HG03139 (cell line): ENCODE measurements around the gene BTNL9.
"Not testable (repeated sequence)": the region's sequence is repeated elsewhere in the genome, so short reads cannot be mapped to it uniquely, and the experiment has no call there.

ENCODE experiments used
- ATAC-seq: cut with Tn5 transposase; IDR thresholded peaks from one replicate; pipeline ENCODE4 v1.9.1; 2021; ENCODE audit not compliant: unreplicated experiment

Gene BTNL9

GRCh38 chr5:181042722-181043121, 2.7 kb downstream of the BTNL9 start:
- ATAC-seq: no peak

GRCh38 chr5:181043285-181044092, 3.4 kb downstream of the BTNL9 start:
- no peak for ATAC-seq

- no peak for ATAC-seq
These were observed 4.1 kb downstream of the BTNL9 start for GRCh38 chr5:181044093-181044599.

- ATAC-seq: no peak
These were observed 4.7 kb downstream of the BTNL9 start for GRCh38 chr5:181044662-181045305.

- ATAC-seq: no peak
These were observed 5.2 kb downstream of the BTNL9 start for GRCh38 chr5:181045316-181045715.

- ATAC-seq: not testable (repeated sequence)
These were observed 5.8 kb downstream of the BTNL9 start for GRCh38 chr5:181045857-181046256.

- no peak for ATAC-seq
These were observed 7.2 kb downstream of the BTNL9 start for GRCh38 chr5:181047288-181047687.

- no peak for ATAC-seq
These were observed 7.9 kb downstream of the BTNL9 start for GRCh38 chr5:181047921-181048320.

GRCh38 chr5:181050016-181050415, 9.9 kb downstream of the BTNL9 start:
- ATAC-seq: no peak

GRCh38 chr5:181051841-181052671, 12.0 kb downstream of the BTNL9 start:
- no peak for ATAC-seq

- no peak for ATAC-seq
These were observed 12.8 kb downstream of the BTNL9 start for GRCh38 chr5:181052672-181053487.

GRCh38 chr5:181053488-181054121, 13.5 kb downstream of the BTNL9 start:
- no peak for ATAC-seq

- ATAC-seq: no peak
These were observed 14.1 kb downstream of the BTNL9 start for GRCh38 chr5:181054138-181054537.

GRCh38 chr5:181054871-181055459, 14.9 kb downstream of the BTNL9 start:
- ATAC-seq: no peak

- ATAC-seq: no peak
These were observed 16.4 kb downstream of the BTNL9 start for GRCh38 chr5:181056431-181056830.

- ATAC-seq: no peak
These were observed 18.3 kb downstream of the BTNL9 start for GRCh38 chr5:181058321-181058720.

GRCh38 chr5:181058786-181059296, 18.8 kb downstream of the BTNL9 start:
- no peak for ATAC-seq

- no peak for ATAC-seq
These were observed 19.5 kb downstream of the BTNL9 start for GRCh38 chr5:181059297-181060230.
